Neuron (in vitro differentiated cells): ENCODE measurements around the gene UBD.

Source experiments
- H2AFZ ChIP-seq: one replicate; pipeline ENCODE4 v1.6.1; 2013; ENCODE audit warnings: low read depth, mild to moderate bottlenecking, inconsistent platforms, low read length, moderate library complexity
- H3K27me3 ChIP-seq: one replicate; pipeline ENCODE4 v1.6.1; 2013; ENCODE audit warnings: low read length; ENCODE audit not compliant: insufficient read depth
- H3K36me3 ChIP-seq: one replicate; pipeline ENCODE4 v1.6.1; 2013; ENCODE audit warnings: low read length; ENCODE audit not compliant: insufficient read depth
- H3K4me1 ChIP-seq: one replicate; pipeline ENCODE4 v1.6.1; 2013; ENCODE audit warnings: low read length; ENCODE audit not compliant: insufficient read depth
- H3K4me3 ChIP-seq: 2 replicates; pipeline ENCODE4 v1.5.1; 2013; ENCODE audit warnings: mild to moderate bottlenecking, low read length, moderate library complexity
- H3K9me3 ChIP-seq: one replicate; pipeline ENCODE4 v1.6.1; 2013; ENCODE audit warnings: low read length

UBD gene

GRCh38 chr6:29509239-29509638 lies 50.3 kb downstream of the UBD start:
- no peak overlapping the region for H3K4me3 ChIP-seq
- H3K9me3 ChIP-seq = no peaks in the 10 kb centered on the region
- no peaks in the 10 kb centered on the region for H3K36me3 ChIP-seq
- no peak overlapping the region for H2AFZ ChIP-seq
- H3K4me1 ChIP-seq = peaks cover 14% of the 10 kb centered on the region
- no peaks in the 10 kb centered on the region for H3K27me3 ChIP-seq

GRCh38 chr6:29507319-29507718 lies 52.2 kb downstream of the UBD start:
- H3K36me3 ChIP-seq = no peaks in the 10 kb centered on the region
- H3K9me3 ChIP-seq = no peaks in the 10 kb centered on the region
- peaks cover 3% of the 10 kb centered on the region for H3K27me3 ChIP-seq
- no peak overlapping the region for H2AFZ ChIP-seq
- no peak overlapping the region for H3K4me3 ChIP-seq
- H3K4me1 ChIP-seq = peaks cover 14% of the 10 kb centered on the region

GRCh38 chr6:29506446-29507067 lies 53.0 kb downstream of the UBD start:
- peaks cover 14% of the 10 kb centered on the region for H3K4me1 ChIP-seq
- no peaks in the 10 kb centered on the region for H3K9me3 ChIP-seq
- no peak overlapping the region for H3K4me3 ChIP-seq
- H3K36me3 ChIP-seq = no peaks in the 10 kb centered on the region
- H3K27me3 ChIP-seq = peaks cover 3% of the 10 kb centered on the region
- no peak overlapping the region for H2AFZ ChIP-seq

GRCh38 chr6:29505808-29506207 lies 53.7 kb downstream of the UBD start:
- Histone ChIP-seq H3K36me3 (no peaks in the 10 kb centered on the region), H3K4me1 (peaks cover 14% of the 10 kb centered on the region), H3K9me3 (no peaks in the 10 kb centered on the region), H3K4me3 (no peak overlapping the region), H2AFZ (no peak overlapping the region), H3K27me3 (peaks cover 3% of the 10 kb centered on the region)
